K562 (cell line): ENCODE results near the gene SCN5A. TPM values are rescaled to one million over a fixed set of nuclear protein-coding genes. Genes with fewer than 3 reads are reported as not detected.

Source experiments
- ATAC-seq: fragments of 200-7000 bp; cut with Tn5 transposase; 3 replicates; pipeline ENCODE4 v1.9.1; 2020; ENCODE audit warnings: moderate library complexity
- BruUV-seq: library from RNA; stranded (reverse); fragments of 400-500 nt; replicated peaks from 2 replicates; lab custom pipeline; 2021; lab: Mats Ljungman, UMichigan
- CTCF ChIA-PET: fragments of 300-600 bp; formaldehyde crosslinking; extraction: SDS; loops from one replicate; lab custom pipeline; 2021; ENCODE audit warnings: low intra/inter-chr PET ratio; lab: Yijun Ruan, JAX
- POLR2A ChIA-PET: fragments of 300-600, 350-650 bp; sonication (Branson Sonifier 250); formaldehyde crosslinking; extraction: SDS; loops from one replicate; lab custom pipeline; 2021; ENCODE audit warnings: antibody characterized with exemption, inconsistent platforms; lab: Yijun Ruan, JAX
- DNase-seq, 4 experiments: peaks; one replicate each; pipeline versions ENCODE4 v3.0.0 to v3.0.0-alpha.2; 2011 to 2018; ENCODE audit warnings: low spot score in 3 of 4, mixed read lengths in 3 of 4; ENCODE audit errors: extremely low read depth in 1 of 4
- FAIRE-seq: peaks from 2 replicates; lab custom pipeline; 2011; peaks lifted over from hg19 to GRCh38; lab: Jason Lieb, UNC
- H2AFZ ChIP-seq: 2 replicates; pipeline ENCODE4 v1.6.0; 2011; ENCODE audit warnings: low read depth, low read length, control low read depth, inconsistent platforms
- H3K27ac ChIP-seq: fragments of 200-600 bp; 3 replicates; pipeline ENCODE4 v1.8.0; 2011; ENCODE audit warnings: low read depth, mild to moderate bottlenecking, control low read depth, inconsistent platforms, low read length, moderate library complexity, mixed read lengths; ENCODE audit errors: extremely low read depth
- H3K27me3 ChIP-seq, 2 experiments: fragments of 300-600 bp in 1 of 2; 2 replicates in 1 of 2; 3 replicates in 1 of 2; pipeline versions ENCODE4 v1.6.0 to v1.8.0; 2011; ENCODE audit warnings: inconsistent platforms in 2 of 2, low read length in 2 of 2, mild to moderate bottlenecking in 1 of 2, mixed read lengths in 1 of 2, moderate library complexity in 1 of 2; ENCODE audit not compliant: control insufficient read depth in 2 of 2, insufficient read depth in 2 of 2
- H3K36me3 ChIP-seq: fragments of 300-600 bp; 3 replicates; pipeline ENCODE4 v1.8.0; 2011; ENCODE audit warnings: mild to moderate bottlenecking, low read length, inconsistent platforms; ENCODE audit not compliant: control insufficient read depth, insufficient read depth
- H3K4me1 ChIP-seq, 2 experiments: fragments of 200-600 bp in 1 of 2; replicated peaks in 1 of 2; 2 replicates in 1 of 2; 3 replicates in 1 of 2; pipeline versions ENCODE4 v1.5.1 to v1.8.0; 2011; ENCODE audit warnings: inconsistent platforms in 2 of 2, low read length in 2 of 2, mild to moderate bottlenecking in 1 of 2, mixed read lengths in 1 of 2, moderate library complexity in 1 of 2; ENCODE audit not compliant: control insufficient read depth in 2 of 2, insufficient read depth in 2 of 2
- H3K4me2 ChIP-seq: 2 replicates; pipeline ENCODE4 v1.6.1; 2011; ENCODE audit warnings: low read length, control low read depth, inconsistent platforms, mixed read lengths; ENCODE audit not compliant: insufficient read depth
- H3K4me3 ChIP-seq: fragments of 200-600 bp; sonication (generic), shearing (Covaris generic); 2 replicates; pipeline ENCODE4 v1.5.1; 2016; ENCODE audit warnings: control low read depth, inconsistent platforms
- H3K79me2 ChIP-seq: fragments of 200-600 bp; 3 replicates; pipeline ENCODE4 v1.8.0; 2011; ENCODE audit warnings: low read length, inconsistent platforms; ENCODE audit not compliant: control insufficient read depth, insufficient read depth
- H3K9ac ChIP-seq, 2 experiments: 2 replicates each; pipeline versions ENCODE4 v1.6.0 to v1.6.1; 2011; ENCODE audit warnings: low read depth in 2 of 2, low read length in 2 of 2, control low read depth in 1 of 2, inconsistent platforms in 1 of 2, mild to moderate bottlenecking in 1 of 2, mixed read lengths in 1 of 2; ENCODE audit not compliant: insufficient read depth in 1 of 2
- H3K9me1 ChIP-seq: one replicate; pipeline ENCODE4 v1.6.0; 2011; ENCODE audit warnings: inconsistent platforms, mild to moderate bottlenecking, low read length, moderate library complexity; ENCODE audit not compliant: control insufficient read depth, insufficient read depth
- H3K9me3 ChIP-seq: replicated peaks from 2 replicates; pipeline ENCODE4 v1.5.1; 2011; ENCODE audit warnings: low read depth, low read length, inconsistent platforms; ENCODE audit not compliant: control insufficient read depth, insufficient read depth
- H4K20me1 ChIP-seq: replicated peaks from 2 replicates; pipeline ENCODE4 v1.6.1; 2011; ENCODE audit warnings: low read length, inconsistent platforms, mixed read lengths; ENCODE audit not compliant: control insufficient read depth, insufficient read depth
- BRCA1 ChIP-seq, 2 experiments: fragments of 450-650 bp in 1 of 2; sonication (generic) in 1 of 2; formaldehyde crosslinking in 1 of 2; IDR thresholded peaks; 2 replicates each; pipeline versions ENCODE4 v1.5.0 to v1.6.1; 2017 to 2020; ENCODE audit warnings: mild to moderate bottlenecking in 1 of 2, missing genetic modification reagents in 1 of 2
- CXXC5 ChIP-seq: fragments of 250-450 bp; sonication (Bioruptor Pico); IDR thresholded peaks from 2 replicates; pipeline ENCODE4 v1.8.0; 2022; ENCODE audit warnings: inconsistent platforms, mild to moderate bottlenecking, moderate library complexity
- HDAC3 ChIP-seq: fragments of 450-650 bp; IDR thresholded peaks from 2 replicates; pipeline ENCODE4 v1.6.1; 2018; ENCODE audit warnings: borderline replicate concordance, mild to moderate bottlenecking, moderate library complexity; ENCODE audit not compliant: partially characterized antibody
- HMBOX1 ChIP-seq: sonication (generic); IDR thresholded peaks from 2 replicates; pipeline ENCODE4 v1.6.1; 2016
- PYGO2 ChIP-seq: fragments of 450-650 bp; IDR thresholded peaks from 2 replicates; pipeline ENCODE4 v1.6.1; 2016; ENCODE audit warnings: mild to moderate bottlenecking, missing genetic modification characterization, moderate library complexity, missing compliant biosample characterization
- TRIM24 ChIP-seq, 2 experiments: fragments of 450-650 bp; IDR thresholded peaks; 2 replicates each; pipeline ENCODE4 v1.6.1; 2016
- TSC22D4 ChIP-seq: fragments of 450-650 bp; IDR thresholded peaks from 2 replicates; pipeline ENCODE4 v1.6.1; 2016; ENCODE audit warnings: missing genetic modification characterization, missing biosample characterization, control low read depth
- ZNF766 ChIP-seq: fragments of 200-800 bp; sonication (Bioruptor generic); conservative IDR thresholded peaks from 2 replicates; pipeline ENCODE4 v1.6.1; 2016; ENCODE audit warnings: missing genetic modification characterization, missing compliant biosample characterization
- WGBS: fragments of 100-300 bp; shearing (Covaris generic); methylation state at CpG from one replicate; pipeline ENCODE4 v1.1.6; 2016; ENCODE audit warnings: low coverage, mixed read lengths; ENCODE audit not compliant: insufficient coverage; ENCODE audit errors: missing lambda C conversion rate; 5-methylcytosine and 5-hydroxymethylcytosine counted together
- in situ Hi-C: fragments of 300-500 bp; cut with MboI; formaldehyde crosslinking; loops from 4 replicates; pipeline ENCODE4 v1.15.0; 2018; ENCODE audit warnings: inconsistent platforms, mixed read lengths
- intact Hi-C: fragments of 100-400 bp; cut with micrococcal nuclease; formaldehyde crosslinking; loops from 2 replicates; pipeline ENCODE4 v1.14.2; 2022
- polyA plus RNA-seq, 8 experiments: library from polyadenylated mRNA; depleted of rRNA in 4 of 8; stranded (reverse) in 5 of 8; unstranded in 3 of 8; fragments of >200 nt; fragmentation: Nextera tagmentation in 2 of 8; fragmentation: Illumina TruSeq in 1 of 8; extraction: Ambion mirVana in 2 of 8; extraction: Trizol in 1 of 8; gene quantifications; 2 replicates each; pipeline versions ENCODE4 v1.2.1 to v1.2.3, GENCODE V29; 2011 to 2014; ENCODE audit warnings: inconsistent platforms in 1 of 8, missing spikeins in 1 of 8
- total RNA-seq, 7 experiments: library from RNA; depleted of rRNA in 6 of 7; stranded (reverse); fragments of >200 nt in 6 of 7; fragmentation: Illumina TruSeq in 2 of 7; extraction: Trizol in 2 of 7; gene quantifications; 2 replicates each; pipeline versions ENCODE4 v1.2.1 to v1.2.3, GENCODE V29; 2011 to 2021; ENCODE audit warnings: low replicate concordance in 1 of 7
- TF ChIP-seq, protein P1 (sequence below): fragments of 250-450 bp; sonication (Bioruptor Pico); IDR thresholded peaks from 2 replicates; pipeline ENCODE4 v1.4.0; 2020; ENCODE audit warnings: mild to moderate bottlenecking, moderate library complexity

SCN5A gene
- total and polyA plus RNA-seq, 9 of the 15 experiments (the other 6 are each of a cell fraction or from before 2014, with no cell fraction given): 0.07 to 1.4 (median 0.21) TPM; not detected in 2

DNA sequence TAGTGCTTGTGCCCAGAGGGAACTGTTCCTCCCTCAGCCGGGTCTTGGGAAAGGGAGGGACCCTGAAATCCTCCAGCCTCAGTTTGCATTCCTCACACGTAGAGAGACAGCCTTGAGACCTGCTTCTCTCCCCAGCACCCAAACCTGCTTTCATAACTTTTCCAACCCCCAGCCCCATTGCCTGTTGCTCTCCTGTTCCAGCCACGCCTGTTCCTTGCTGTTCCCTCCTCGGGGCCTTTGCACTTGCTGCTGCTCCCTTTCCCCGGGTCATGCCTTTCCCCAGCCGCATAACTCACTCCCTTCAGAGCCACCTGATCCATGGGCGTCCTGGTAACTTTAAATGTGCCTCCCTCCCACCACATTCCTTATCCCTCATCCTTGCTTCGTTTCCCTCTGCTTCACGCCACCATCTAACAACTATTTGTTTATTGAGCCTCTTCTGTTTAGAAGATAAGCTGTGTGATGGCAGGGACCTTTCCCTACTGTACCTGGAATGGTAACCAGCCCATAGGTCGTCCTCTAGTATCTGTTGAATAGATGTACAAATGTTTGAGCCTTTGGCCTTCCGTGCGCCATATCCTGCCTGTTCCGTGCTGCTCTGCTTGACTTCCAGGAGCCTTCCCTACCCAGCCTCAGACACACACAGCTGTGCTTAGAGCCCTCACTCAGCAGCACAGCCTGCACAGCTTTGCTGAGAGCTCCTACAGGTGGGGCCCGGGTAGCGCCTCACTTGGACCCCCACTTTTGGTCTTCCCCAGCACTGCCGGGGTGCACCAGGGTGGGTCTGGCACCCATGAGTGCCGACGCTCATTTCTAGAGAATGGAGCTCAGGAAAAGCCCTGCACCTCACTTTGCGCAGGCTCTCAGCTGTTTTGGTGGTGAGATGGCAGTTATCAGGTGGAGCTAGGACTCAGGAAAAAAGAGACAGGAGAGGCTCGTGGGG lies 60.2 kb downstream of the SCN5A start:
- Histone ChIP-seq H3K4me1 (no peaks in the 10 kb centered on the region), H3K4me2 (no peak overlapping the region), H3K79me2 (no peaks in the 10 kb centered on the region), H3K27me3 (peaks cover 0 to 26% of the 10 kb centered on the region in 2 experiments; a peak in 3 of 5 replicates), H3K4me3 (no peak overlapping the region), H2AFZ (no peak overlapping the region), H3K36me3 (no peaks in the 10 kb centered on the region), H4K20me1 (no peaks in the 10 kb centered on the region; the same call in 1 of the 2 replicates), H3K9ac (peak overlapping the region in 1 of 2 experiments; percentile 51; a peak in 1 of 4 replicates), H3K27ac (no peak overlapping the region), H3K9me1 (no peaks in the 10 kb centered on the region), H3K9me3 (no peaks in the 10 kb centered on the region)
- in situ Hi-C loops (no loop called here), intact Hi-C loops (no loop called here)
- DNase-seq (no peak), FAIRE-seq (no peak), ATAC-seq (no peak)
- POLR2A ChIA-PET: interaction anchor here (1.0 to 1.2 kb wide), 4 partner anchors 8 to 45 kb away, joined by 3 to 4 read pairs (median 3); no protein-coding TSS in a partner anchor
- under 1% methylated on average over 20 of the region's 20 CpGs for WGBS
- CTCF ChIA-PET: no interaction called here
- BruUV-seq: no TSS peak
- no peak for TF ChIP-seq ZNF766 (CRISPR knock-in tag)
- no peak for TF ChIP-seq TRIM24 (IDR thresholded peaks at IDR 0.05)
- TF ChIP-seq PYGO2 (tag): no peak
- no peak for TF ChIP-seq HDAC3
- TF ChIP-seq TSC22D4 (tag): no peak
- TF ChIP-seq HMBOX1: no peak
- no peak for TF ChIP-seq CXXC5 (CRISPR knock-in tag)
- TF ChIP-seq BRCA1 (IDR thresholded peaks at IDR 0.05): no peak
- no peak for TF ChIP-seq BRCA1 (CRISPR knock-in tag; IDR thresholded peaks at IDR 0.05)
- TF ChIP-seq, protein P1, sequence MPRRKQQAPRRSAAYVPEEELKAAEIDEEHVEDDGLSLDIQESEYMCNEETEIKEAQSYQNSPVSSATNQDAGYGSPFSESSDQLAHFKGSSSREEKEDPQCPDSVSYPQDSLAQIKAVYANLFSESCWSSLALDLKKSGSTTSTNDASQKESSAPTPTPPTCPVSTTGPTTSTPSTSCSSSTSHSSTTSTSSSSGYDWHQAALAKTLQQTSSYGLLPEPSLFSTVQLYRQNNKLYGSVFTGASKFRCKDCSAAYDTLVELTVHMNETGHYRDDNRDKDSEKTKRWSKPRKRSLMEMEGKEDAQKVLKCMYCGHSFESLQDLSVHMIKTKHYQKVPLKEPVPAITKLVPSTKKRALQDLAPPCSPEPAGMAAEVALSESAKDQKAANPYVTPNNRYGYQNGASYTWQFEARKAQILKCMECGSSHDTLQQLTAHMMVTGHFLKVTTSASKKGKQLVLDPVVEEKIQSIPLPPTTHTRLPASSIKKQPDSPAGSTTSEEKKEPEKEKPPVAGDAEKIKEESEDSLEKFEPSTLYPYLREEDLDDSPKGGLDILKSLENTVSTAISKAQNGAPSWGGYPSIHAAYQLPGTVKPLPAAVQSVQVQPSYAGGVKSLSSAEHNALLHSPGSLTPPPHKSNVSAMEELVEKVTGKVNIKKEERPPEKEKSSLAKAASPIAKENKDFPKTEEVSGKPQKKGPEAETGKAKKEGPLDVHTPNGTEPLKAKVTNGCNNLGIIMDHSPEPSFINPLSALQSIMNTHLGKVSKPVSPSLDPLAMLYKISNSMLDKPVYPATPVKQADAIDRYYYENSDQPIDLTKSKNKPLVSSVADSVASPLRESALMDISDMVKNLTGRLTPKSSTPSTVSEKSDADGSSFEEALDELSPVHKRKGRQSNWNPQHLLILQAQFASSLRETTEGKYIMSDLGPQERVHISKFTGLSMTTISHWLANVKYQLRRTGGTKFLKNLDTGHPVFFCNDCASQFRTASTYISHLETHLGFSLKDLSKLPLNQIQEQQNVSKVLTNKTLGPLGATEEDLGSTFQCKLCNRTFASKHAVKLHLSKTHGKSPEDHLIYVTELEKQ: no peak
